Immature natural killer cell (primary cell): ENCODE data around the gene CBLL1. TPM values are rescaled to one million over a fixed set of nuclear protein-coding genes. Genes with fewer than 3 reads are reported as not detected.

ENCODE experiments used
- DNase-seq, 3 donors: peaks; one replicate each; pipeline ENCODE4 v3.0.0; 2022; ENCODE audit warnings: mixed read lengths in 1 of 3
- H3K27ac Mint-ChIP-seq, 6 donors: one replicate each; pipeline ENCODE4 v1.8.0; 2020; ENCODE audit warnings: mixed read lengths in 6 of 6, mild to moderate bottlenecking in 5 of 6, inconsistent platforms in 4 of 6, moderate library complexity in 3 of 6
- H3K27me3 Mint-ChIP-seq, 3 donors: one replicate each; pipeline ENCODE4 v1.8.0; 2020 to 2021; ENCODE audit warnings: low read depth in 3 of 3, mild to moderate bottlenecking in 3 of 3, mixed read lengths in 3 of 3, moderate library complexity in 3 of 3, inconsistent platforms in 1 of 3
- H3K36me3 Mint-ChIP-seq, 3 donors: one replicate each; pipeline ENCODE4 v1.8.0; 2020; ENCODE audit warnings: mixed read lengths in 3 of 3, inconsistent platforms in 2 of 3, mild to moderate bottlenecking in 2 of 3
- H3K4me1 Mint-ChIP-seq, 2 donors: one replicate each; pipeline ENCODE4 v1.8.0; 2020; ENCODE audit warnings: inconsistent platforms in 2 of 2, mild to moderate bottlenecking in 2 of 2, mixed read lengths in 2 of 2, moderate library complexity in 1 of 2
- H3K4me3 Mint-ChIP-seq, 5 donors: one replicate each; pipeline ENCODE4 v1.8.0; 2020; ENCODE audit warnings: mild to moderate bottlenecking in 5 of 5, mixed read lengths in 5 of 5, inconsistent platforms in 3 of 5, moderate library complexity in 3 of 5
- H3K9me3 Mint-ChIP-seq, 6 donors: one replicate each; pipeline ENCODE4 v1.8.0; 2020; ENCODE audit warnings: mild to moderate bottlenecking in 6 of 6, mixed read lengths in 6 of 6, inconsistent platforms in 4 of 6, moderate library complexity in 3 of 6
- polyA plus RNA-seq, 3 donors: library from polyadenylated mRNA; unstranded; fragments of 300-500 nt; fragmentation: Illumina TruSeq; gene quantifications; one replicate each; pipeline ENCODE4 v1.2.3, GENCODE V29; 2021

Gene CBLL1
- 10 to 100 TPM; 41.1 to 89.0 (median 47.7) TPM for polyA plus RNA-seq

DNA sequence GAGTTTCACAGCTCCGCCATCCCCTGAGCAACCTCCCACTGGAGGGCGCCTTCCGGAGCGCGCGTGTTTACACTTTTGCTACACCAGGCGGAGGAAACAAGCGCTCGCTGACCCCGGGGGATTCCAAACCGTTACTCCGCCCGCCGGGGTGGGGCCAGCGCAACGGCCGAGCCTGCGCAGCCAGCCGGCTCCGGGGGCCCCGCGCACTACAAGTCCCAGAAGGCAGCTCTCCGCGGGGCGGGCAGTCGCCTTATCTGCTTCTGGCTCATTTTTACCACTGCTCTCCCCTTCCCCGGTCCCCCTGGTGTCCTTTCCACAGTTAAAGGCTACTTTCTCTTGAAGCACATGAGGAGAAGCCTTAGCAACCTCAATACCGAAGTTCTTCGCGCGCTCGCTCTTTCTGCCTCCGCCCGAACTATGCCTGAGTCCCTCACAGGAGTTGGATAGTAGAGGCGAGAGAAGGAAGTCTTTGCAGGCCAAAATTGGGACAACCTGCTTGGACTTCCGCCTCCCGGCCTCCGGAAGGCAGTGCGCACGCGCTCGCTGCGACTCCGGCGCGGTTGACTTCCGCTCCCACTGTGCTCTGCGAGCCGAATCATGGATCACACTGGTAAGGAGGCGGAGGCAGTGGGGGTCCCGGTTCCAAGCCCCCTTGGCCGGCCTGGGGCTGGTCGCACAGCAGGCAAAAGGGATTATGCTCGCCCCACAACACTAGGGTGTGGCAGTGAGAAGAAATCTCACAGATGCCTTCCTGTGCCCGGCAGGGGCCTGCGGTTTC lies at the start of gene CBLL1:
Gene CBLL1 (plus strand): TSS at position 576 of the 778 bp plus-strand sequence. CDS start 22 bp downstream, at position 598.
- peak; percentile 97 for DNase-seq
- Mint-ChIP-seq H3K9me3 (no peaks in the 10 kb centered on the region), H3K4me1 (peaks cover 44 to 61% of the 10 kb centered on the region in 2 donors), H3K36me3 (no peaks in the 10 kb centered on the region), H3K4me3 (peak within 1 kb of the TSS; percentile 94 to 100 (median 99)), H3K27me3 (peaks cover 8 to 15% (median 14%) of the 10 kb centered on the region in 3 donors), H3K27ac (peak within 1 kb of the TSS; percentile 97 to 100 (median 100))

GRCh38 chr7:107694386-107694785 lies 49.6 kb upstream of the CBLL1 start:
- no peak overlapping the region for H3K27ac Mint-ChIP-seq
- H3K4me3 Mint-ChIP-seq, result no peak overlapping the region
- no peaks in the 10 kb centered on the region for H3K9me3 Mint-ChIP-seq
- no peak for DNase-seq
- no peaks in the 10 kb centered on the region for H3K36me3 Mint-ChIP-seq
- no peaks in the 10 kb centered on the region for H3K4me1 Mint-ChIP-seq
- H3K27me3 Mint-ChIP-seq, result peaks cover 0 to 3% (median 0%) of the 10 kb centered on the region in 3 donors

DNA sequence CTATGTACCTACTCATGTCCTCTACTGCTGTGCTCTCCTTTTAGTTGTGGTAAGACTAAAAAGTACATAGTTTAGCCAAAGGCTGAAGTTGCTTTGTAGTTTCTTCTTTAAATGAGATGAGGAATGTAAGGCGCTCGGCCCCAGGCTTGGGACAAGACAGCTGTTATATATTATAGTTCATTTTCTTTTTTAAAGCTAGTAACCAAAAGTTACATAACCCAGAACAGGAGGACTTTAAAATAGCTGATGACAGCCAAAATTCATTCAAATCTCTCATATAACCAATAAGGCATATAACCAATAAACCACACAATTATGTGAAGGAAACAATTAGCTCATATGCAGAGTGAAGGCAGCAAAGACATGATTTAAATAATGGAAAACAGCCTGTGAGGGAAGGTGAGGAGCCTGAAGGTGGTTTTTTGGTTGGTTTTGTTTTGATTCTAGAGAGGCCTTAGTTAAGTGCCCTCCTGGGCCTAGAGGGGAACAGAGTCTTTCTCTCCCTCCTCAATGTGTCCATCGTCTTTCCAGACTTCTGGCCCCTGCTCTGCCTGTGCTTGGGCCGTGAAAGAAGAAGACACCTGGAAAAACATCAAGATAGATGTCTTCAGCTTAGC lies 47.5 kb upstream of the CBLL1 start:
- Mint-ChIP-seq H3K27ac (no peak overlapping the region), H3K27me3 (peaks cover 0 to 6% (median 0%) of the 10 kb centered on the region in 3 donors), H3K9me3 (no peaks in the 10 kb centered on the region), H3K4me3 (no peak overlapping the region), H3K4me1 (no peaks in the 10 kb centered on the region), H3K36me3 (no peaks in the 10 kb centered on the region)
- DNase-seq, result no peak

DNA sequence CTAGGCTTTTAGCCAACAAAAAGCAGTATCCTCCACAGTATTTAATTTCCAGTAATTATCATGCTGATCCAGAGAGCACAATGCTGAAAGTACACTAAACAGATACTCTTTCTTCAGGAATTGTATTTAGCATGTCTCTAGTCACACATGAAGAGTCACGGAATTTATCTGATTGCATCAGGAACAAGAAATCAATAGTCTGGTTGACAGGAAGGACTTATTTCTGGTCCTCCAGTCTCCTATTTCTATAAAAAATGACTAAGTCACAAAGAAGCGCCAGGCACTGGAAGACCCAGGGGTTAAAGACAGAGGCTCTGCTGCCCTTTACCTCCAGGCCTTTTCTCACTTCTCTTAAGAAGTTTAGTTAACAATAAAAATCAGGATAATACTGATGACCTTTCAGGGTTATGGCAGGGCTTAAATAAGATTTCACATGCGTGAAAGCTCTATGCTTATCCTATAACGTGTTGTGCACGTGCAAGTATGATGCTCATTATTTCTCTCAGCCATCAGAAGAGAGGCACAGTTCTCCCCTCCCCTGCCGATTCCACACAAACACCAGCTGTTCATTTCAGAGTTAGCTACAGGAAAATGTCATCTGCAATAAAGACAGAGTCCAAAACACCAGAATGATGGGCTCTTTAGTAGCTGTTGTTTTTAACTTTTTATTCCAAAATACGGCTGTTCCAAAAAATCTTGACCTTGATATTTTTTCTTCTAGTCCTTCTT lies 46.5 kb upstream of the CBLL1 start:
- Mint-ChIP-seq H3K4me3 (no peak overlapping the region), H3K4me1 (no peaks in the 10 kb centered on the region), H3K36me3 (no peaks in the 10 kb centered on the region), H3K27ac (no peak overlapping the region), H3K27me3 (peaks cover 0 to 10% (median 4%) of the 10 kb centered on the region in 3 donors), H3K9me3 (no peaks in the 10 kb centered on the region)
- DNase-seq, result no peak

- Mint-ChIP-seq H3K36me3 (no peaks in the 10 kb centered on the region), H3K4me3 (no peak overlapping the region), H3K27ac (no peak overlapping the region), H3K27me3 (peaks cover 1 to 7% (median 4%) of the 10 kb centered on the region in 3 donors), H3K9me3 (no peaks in the 10 kb centered on the region), H3K4me1 (no peaks in the 10 kb centered on the region)
- DNase-seq, result no peak
Measured at GRCh38 chr7:107700570-107700969, 43.4 kb upstream of the CBLL1 start.

DNA sequence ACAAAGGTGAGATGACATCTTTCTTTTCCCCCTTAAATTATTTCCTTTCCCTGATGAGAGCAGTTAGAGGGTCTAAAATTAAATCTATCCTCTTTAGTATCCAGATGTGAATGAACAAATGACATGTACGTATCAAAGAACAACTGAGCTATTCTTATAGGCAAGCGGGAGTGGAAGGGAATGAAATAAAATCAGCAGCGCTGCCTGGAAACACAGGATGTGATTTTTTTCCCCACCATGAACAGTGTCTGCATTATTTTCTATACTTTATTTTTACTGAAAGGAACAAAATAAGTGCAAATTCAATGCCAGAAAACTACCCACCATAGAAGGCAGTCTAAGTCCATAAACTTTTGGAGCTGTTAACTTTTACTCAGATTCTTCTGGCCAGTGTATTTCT lies 42.8 kb upstream of the CBLL1 start:
- no peaks in the 10 kb centered on the region for H3K36me3 Mint-ChIP-seq
- no peaks in the 10 kb centered on the region for H3K9me3 Mint-ChIP-seq
- no peaks in the 10 kb centered on the region for H3K4me1 Mint-ChIP-seq
- no peak for DNase-seq
- no peak overlapping the region for H3K27ac Mint-ChIP-seq
- H3K4me3 Mint-ChIP-seq, result no peak overlapping the region
- peaks cover 1 to 7% (median 4%) of the 10 kb centered on the region in 3 donors for H3K27me3 Mint-ChIP-seq

GRCh38 chr7:107703219-107703618 lies 40.7 kb upstream of the CBLL1 start:
- peaks cover 1 to 7% (median 4%) of the 10 kb centered on the region in 3 donors for H3K27me3 Mint-ChIP-seq
- H3K36me3 Mint-ChIP-seq, result no peaks in the 10 kb centered on the region
- H3K27ac Mint-ChIP-seq, result no peak overlapping the region
- H3K9me3 Mint-ChIP-seq, result no peaks in the 10 kb centered on the region
- H3K4me1 Mint-ChIP-seq, result no peaks in the 10 kb centered on the region
- no peak for DNase-seq
- H3K4me3 Mint-ChIP-seq, result no peak overlapping the region

GRCh38 chr7:107703872-107704271 lies 40.1 kb upstream of the CBLL1 start:
- no peaks in the 10 kb centered on the region for H3K4me1 Mint-ChIP-seq
- peaks cover 0 to 2% (median 0%) of the 10 kb centered on the region in 3 donors for H3K36me3 Mint-ChIP-seq
- DNase-seq, result no peak
- H3K9me3 Mint-ChIP-seq, result no peaks in the 10 kb centered on the region
- peaks cover 1 to 7% (median 4%) of the 10 kb centered on the region in 3 donors for H3K27me3 Mint-ChIP-seq
- no peak overlapping the region for H3K4me3 Mint-ChIP-seq
- H3K27ac Mint-ChIP-seq, result no peak overlapping the region

- H3K27ac Mint-ChIP-seq, result no peak overlapping the region
- no peak for DNase-seq
- peaks cover 0 to 4% (median 0%) of the 10 kb centered on the region in 3 donors for H3K36me3 Mint-ChIP-seq
- no peaks in the 10 kb centered on the region for H3K4me1 Mint-ChIP-seq
- H3K4me3 Mint-ChIP-seq, result no peak overlapping the region
- H3K9me3 Mint-ChIP-seq, result no peaks in the 10 kb centered on the region
- H3K27me3 Mint-ChIP-seq, result peaks cover 0 to 7% (median 0%) of the 10 kb centered on the region in 3 donors
Measured at GRCh38 chr7:107708956-107709355, 35.0 kb upstream of the CBLL1 start.

GRCh38 chr7:107711301-107711700 lies 32.6 kb upstream of the CBLL1 start:
- H3K4me3 Mint-ChIP-seq, result no peak overlapping the region
- no peak for DNase-seq
- peaks cover 0 to 7% (median 0%) of the 10 kb centered on the region in 3 donors for H3K27me3 Mint-ChIP-seq
- peaks cover 0 to 4% (median 0%) of the 10 kb centered on the region in 3 donors for H3K36me3 Mint-ChIP-seq
- H3K27ac Mint-ChIP-seq, result no peak overlapping the region
- H3K9me3 Mint-ChIP-seq, result no peaks in the 10 kb centered on the region
- no peaks in the 10 kb centered on the region for H3K4me1 Mint-ChIP-seq

GRCh38 chr7:107712025-107712424 lies 31.9 kb upstream of the CBLL1 start:
- no peak for DNase-seq
- H3K9me3 Mint-ChIP-seq, result no peaks in the 10 kb centered on the region
- peaks cover 0 to 7% (median 0%) of the 10 kb centered on the region in 3 donors for H3K27me3 Mint-ChIP-seq
- peaks cover 0 to 4% (median 0%) of the 10 kb centered on the region in 3 donors for H3K36me3 Mint-ChIP-seq
- H3K27ac Mint-ChIP-seq, result peak overlapping the region in 1 of 6 donors; percentile 12
- H3K4me3 Mint-ChIP-seq, result no peak overlapping the region
- H3K4me1 Mint-ChIP-seq, result no peaks in the 10 kb centered on the region

DNA sequence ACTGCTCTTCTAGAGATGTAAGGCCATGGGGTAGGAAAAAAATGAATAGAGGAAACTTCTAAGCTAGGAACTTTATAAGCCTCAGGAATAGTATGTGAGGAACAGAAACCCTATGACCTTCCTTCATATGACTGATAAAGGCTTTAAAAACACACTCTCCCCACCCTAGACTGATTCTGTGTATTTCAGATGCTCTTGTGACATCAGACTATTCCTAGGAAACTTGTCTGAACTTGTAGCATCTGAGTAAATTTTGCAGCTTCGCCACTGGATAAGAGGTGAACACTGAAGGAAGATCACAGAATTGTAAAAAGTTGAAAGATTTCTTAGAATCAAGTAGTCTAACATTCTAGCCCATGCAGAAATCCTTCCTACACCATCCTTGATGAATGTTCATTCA lies 31.0 kb upstream of the CBLL1 start:
- no peaks in the 10 kb centered on the region for H3K9me3 Mint-ChIP-seq

DNA sequence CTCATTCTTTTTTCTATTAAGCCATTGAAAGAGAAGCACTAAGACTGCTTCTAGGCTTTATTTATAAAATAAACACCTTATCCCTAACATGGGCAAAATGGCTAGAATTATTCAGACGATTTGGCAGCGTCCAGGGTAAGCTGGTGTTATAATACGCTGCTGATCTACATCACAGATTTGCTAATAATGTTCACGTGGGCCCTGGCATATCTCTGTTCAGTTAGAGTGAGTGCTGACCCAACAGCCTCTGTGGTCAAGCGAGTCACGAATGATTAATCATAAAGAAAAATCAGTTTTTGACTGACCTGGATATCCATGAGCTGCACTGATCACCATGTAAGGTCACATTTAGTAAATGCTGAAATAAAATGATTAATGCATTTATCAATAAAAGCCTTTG lies 28.4 kb upstream of the CBLL1 start:
- H3K36me3 Mint-ChIP-seq, result no peaks in the 10 kb centered on the region
- no peaks in the 10 kb centered on the region for H3K9me3 Mint-ChIP-seq
- no peak overlapping the region for H3K27ac Mint-ChIP-seq
- DNase-seq, result no peak
- H3K27me3 Mint-ChIP-seq, result peaks cover 0 to 3% (median 2%) of the 10 kb centered on the region in 3 donors
- no peak overlapping the region for H3K4me3 Mint-ChIP-seq
- H3K4me1 Mint-ChIP-seq, result no peaks in the 10 kb centered on the region

More for the DNA sequence above, 31.0 kb upstream of the CBLL1 start:
- Mint-ChIP-seq H3K4me3 (no peak overlapping the region), H3K36me3 (peaks cover 0 to 4% (median 0%) of the 10 kb centered on the region in 3 donors), H3K27ac (no peak overlapping the region), H3K4me1 (no peaks in the 10 kb centered on the region), H3K27me3 (peaks cover 0 to 7% (median 0%) of the 10 kb centered on the region in 3 donors)
- no peak for DNase-seq
